GM21825 (cell line): ENCODE data around the gene PRDM15.

ENCODE experiments used
- ATAC-seq: cut with Tn5 transposase; IDR thresholded peaks from one replicate; pipeline ENCODE4 v1.9.1; 2021; ENCODE audit warnings: mild to moderate bottlenecking, moderate library complexity; ENCODE audit not compliant: unreplicated experiment

The PRDM15 gene

DNA sequence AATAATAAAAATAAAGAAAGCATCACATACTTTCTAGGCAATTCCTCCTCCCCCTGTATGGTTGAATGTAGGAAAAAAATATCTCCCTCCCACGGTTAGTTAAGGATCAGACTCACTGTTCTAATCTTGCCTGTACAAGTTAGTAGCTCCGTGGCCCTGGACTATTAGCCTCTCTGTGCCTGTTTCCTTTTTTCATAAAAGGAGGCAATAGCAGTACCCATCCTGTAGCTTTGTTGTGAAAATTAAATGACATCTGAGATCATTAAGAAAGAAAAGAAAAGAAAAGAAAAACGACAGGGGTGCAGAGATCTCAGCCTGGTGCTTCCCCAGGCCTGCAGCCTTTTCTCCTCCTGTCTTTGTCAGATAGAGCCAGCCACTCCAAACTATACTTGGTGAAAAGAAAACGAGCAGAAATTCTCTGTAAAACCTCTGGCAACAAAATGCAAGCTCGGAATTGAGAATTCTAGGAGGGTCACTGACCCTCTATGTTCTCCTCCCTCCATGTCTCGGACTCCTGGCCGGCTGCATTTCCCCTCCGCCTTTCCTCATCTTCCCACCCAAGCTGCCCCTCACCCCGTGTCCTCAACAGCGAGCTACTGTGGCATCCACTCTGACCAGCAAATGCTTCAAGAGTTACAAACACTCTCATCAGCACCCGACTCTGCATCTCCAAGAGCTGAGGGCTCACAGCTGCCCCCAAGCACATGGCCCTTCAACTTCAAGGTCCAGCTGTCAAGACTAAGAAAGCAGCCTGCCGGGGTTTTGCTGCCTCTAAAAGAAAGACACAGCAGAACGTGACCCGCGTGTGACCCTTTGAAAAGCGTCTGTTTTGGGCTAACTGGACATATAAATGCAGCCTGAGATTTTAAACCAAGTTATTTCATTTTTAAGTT, 125.9 kb downstream of the PRDM15 start:
- no peak for ATAC-seq

DNA sequence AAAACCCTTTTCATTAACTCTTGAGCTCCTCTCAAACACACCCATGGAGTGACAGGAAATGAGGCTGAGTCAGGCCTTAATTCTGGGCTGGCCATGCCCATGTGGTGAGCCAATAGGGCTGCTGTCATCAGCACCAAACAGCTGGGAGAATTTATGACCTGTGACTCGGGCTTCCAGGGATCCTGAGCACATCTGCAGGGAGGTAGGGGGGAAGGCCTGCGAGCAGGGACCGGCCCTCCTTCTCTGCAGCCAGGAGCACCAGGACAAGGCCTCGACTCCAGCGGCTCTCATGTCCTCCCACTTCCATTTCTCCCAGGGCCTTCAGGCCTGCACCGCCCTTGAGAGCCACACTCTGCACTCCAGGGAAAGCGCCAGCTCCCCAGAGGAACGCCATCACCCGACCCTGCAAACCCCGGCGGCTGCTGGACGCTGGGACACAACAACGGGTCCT, 126.9 kb downstream of the PRDM15 start:
- ATAC-seq = no peak

DNA sequence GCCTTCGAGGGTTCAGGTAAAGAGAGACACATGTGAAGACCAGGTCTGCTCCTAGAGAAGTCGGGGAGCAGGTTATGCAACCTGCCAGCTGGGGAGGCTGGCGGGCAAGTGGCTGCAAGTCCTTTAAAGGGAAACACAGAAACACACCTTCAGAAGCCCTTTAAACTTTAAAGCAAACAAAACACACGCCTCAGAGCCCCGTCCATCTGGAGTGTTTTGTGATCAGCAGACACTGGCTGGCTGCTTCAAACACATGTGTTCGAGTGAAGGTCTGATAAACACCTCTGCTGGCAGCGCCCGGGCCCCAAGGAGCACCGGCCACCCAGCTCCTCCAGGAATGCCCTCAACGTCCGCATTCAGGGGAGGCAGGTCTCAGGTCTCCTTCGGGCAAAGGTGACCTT, 127.5 kb downstream of the PRDM15 start:
- ATAC-seq = no peak

DNA sequence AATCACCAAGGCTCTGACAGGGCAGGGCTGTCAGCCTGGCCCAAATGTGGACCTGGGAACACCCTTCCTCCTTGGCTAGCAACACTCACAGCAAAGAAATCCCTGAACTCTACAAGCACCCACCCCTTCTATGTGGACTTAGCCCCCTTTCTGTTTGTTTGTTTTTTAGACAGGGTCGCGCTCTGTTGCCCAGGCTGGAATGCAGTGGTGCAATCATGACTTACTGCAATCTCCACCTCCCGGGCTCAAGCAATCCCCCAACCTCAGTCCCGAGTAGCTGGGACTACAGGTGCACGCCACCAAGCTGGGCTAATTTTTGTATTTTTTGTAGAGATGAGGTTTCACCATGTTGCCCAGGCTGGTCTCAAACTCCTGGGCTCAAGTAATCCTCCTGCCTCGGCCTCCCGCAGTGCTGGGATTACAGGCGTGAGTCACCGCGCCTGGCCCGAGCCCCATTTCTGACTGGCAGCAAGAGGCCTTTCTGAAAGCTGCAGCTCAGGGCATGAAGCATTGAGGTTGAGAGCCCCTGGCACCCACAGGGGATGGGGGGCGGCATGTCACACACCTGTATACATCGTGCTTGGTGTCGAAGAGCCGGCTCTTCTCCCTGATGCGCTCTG, 128.5 kb downstream of the PRDM15 start:
- ATAC-seq = no peak

DNA sequence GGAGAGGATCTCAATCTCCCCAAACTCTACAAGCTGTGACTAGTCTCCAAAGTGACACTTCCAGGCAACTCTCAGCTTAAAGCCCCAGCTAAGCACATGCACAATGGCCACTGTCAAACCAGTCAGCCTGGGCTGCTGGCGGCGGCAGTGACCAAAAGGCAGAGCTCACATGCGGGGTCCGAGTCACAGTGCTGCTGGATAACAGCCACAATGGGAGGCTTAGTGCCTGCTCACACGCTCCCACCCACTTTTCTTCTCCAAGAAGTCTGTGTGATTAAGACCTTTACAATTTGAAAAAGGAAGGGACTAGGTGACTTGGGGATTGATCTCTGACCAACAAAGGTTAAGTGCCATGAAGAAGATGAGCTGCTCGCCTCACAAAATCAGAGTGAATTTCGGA, 129.1 kb downstream of the PRDM15 start:
- ATAC-seq = no peak

GRCh38 chr21:41749286-41749685, 129.9 kb downstream of the PRDM15 start:
- no peak for ATAC-seq
